Astrocyte (in vitro differentiated cells and primary cell): ENCODE data around the gene ANTXR1.

Experiments used
- EZH2 ChIP-seq: IDR thresholded peaks from 2 replicates; pipeline ENCODE4 v1.6.1; 2012; ENCODE audit warnings: mild to moderate bottlenecking, low read length, inconsistent platforms; ENCODE audit not compliant: insufficient read depth
- TF ChIP-seq, protein P1 (sequence below): IDR thresholded peaks from 2 replicates; pipeline ENCODE4 v1.5.1; 2011; ENCODE audit warnings: low read depth, mild to moderate bottlenecking, inconsistent platforms, low read length, moderate library complexity; ENCODE audit not compliant: insufficient read depth

DNA sequence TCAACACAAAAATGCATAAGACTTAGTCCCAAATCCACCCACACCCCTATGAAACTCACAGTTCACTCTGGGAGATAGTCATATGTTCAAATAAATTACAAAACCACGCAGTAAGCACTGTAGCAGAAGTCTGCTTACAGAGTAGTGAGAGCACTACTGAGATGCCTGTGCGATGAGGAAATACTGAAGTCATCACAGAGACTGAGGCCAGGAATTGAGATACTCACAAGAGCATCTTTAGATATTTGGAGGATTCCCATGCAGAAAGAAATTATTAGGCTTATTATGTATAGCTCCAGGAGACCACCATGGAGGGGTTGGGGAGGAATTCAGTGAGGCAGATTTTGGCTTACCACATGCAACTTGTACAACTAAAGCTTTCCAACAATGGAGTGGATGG is 82.3 kb downstream of the ANTXR1 start:
- TF ChIP-seq, protein P1, sequence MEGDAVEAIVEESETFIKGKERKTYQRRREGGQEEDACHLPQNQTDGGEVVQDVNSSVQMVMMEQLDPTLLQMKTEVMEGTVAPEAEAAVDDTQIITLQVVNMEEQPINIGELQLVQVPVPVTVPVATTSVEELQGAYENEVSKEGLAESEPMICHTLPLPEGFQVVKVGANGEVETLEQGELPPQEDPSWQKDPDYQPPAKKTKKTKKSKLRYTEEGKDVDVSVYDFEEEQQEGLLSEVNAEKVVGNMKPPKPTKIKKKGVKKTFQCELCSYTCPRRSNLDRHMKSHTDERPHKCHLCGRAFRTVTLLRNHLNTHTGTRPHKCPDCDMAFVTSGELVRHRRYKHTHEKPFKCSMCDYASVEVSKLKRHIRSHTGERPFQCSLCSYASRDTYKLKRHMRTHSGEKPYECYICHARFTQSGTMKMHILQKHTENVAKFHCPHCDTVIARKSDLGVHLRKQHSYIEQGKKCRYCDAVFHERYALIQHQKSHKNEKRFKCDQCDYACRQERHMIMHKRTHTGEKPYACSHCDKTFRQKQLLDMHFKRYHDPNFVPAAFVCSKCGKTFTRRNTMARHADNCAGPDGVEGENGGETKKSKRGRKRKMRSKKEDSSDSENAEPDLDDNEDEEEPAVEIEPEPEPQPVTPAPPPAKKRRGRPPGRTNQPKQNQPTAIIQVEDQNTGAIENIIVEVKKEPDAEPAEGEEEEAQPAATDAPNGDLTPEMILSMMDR = no peak
- no peak for TF ChIP-seq EZH2
